GM12891 (cell line): ENCODE measurements around the gene STAC.
"Not testable (repeated sequence)": the region's sequence is repeated elsewhere in the genome, so short reads cannot be mapped to it uniquely, and the experiment has no call there.

ENCODE experiments used
- PAX5 ChIP-seq: IDR thresholded peaks from 2 replicates; pipeline ENCODE4 v1.6.1; 2011; ENCODE audit warnings: low read length, moderate library complexity, mild to moderate bottlenecking; ENCODE audit not compliant: insufficient read depth, severe bottlenecking
- POLR2A ChIP-seq: IDR thresholded peaks from 2 replicates; pipeline ENCODE4 v1.6.1; 2011; ENCODE audit warnings: low read depth, low read length, control low read depth
- POLR2AphosphoS5 ChIP-seq: IDR thresholded peaks from 2 replicates; pipeline ENCODE4 v1.6.1; 2011; ENCODE audit warnings: low read depth, low read length, control low read depth
- SPI1 ChIP-seq: IDR thresholded peaks from 2 replicates; pipeline ENCODE4 v1.6.1; 2011; ENCODE audit warnings: low read depth, low read length, control low read depth
- TAF1 ChIP-seq: IDR thresholded peaks from 2 replicates; pipeline ENCODE4 v1.6.1; 2011; ENCODE audit warnings: low read depth, low read length, control low read depth

DNA sequence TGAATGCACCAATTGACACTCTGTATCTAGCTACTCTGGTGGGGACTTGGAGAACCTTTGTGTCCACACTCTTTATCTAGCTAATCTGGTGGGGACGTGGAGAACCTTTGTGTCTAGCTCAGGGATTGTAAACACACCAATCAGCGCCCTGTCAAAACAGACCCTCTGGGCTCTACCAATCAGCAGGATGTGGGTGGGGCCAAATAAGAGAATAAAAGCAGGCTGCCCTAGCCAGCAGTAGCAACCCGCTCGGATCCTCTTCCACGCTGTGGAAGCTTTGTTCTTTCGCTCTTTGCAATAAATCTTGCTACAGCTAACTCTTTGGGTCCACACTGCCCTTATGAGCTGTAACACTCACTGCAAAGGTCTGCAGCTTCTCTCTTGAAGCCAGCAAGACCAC is 73.6 kb downstream of the STAC start:
- not testable (repeated sequence) for TF ChIP-seq POLR2A, TAF1, SPI1, POLR2AphosphoS5, PAX5
